ENCODE data around the gene USP17L19. TPM values are rescaled to one million over a fixed set of nuclear protein-coding genes. Genes with fewer than 3 reads are reported as not detected.
"Not testable (repeated sequence)": the region's sequence is repeated elsewhere in the genome, so short reads cannot be mapped to it uniquely, and the experiment has no call there.

USP17L19 gene
- total and polyA plus RNA-seq, 2 donors: not detected

GRCh38 chr4:9267319-9267718 lies 14.1 kb downstream of the USP17L19 start, which contains the start of gene USP17L22:
Gene USP17L22, plus strand, starts transcription at chr4:9267619. Its CDS starts 0 bp downstream, at chr4:9267619.
- not testable (repeated sequence) for H3K4me3 ChIP-seq (ENCODE audit: low read depth, low read length); DNase-seq (ENCODE audit: extremely low spot score); H3K36me3 ChIP-seq (ENCODE audit: insufficient read depth); H3K27ac ChIP-seq (ENCODE audit: low read depth); H3K4me1 ChIP-seq (ENCODE audit: insufficient read depth)
- WGBS: no CpG with 5 or more reads among the region's 15 CpGs

DNA sequence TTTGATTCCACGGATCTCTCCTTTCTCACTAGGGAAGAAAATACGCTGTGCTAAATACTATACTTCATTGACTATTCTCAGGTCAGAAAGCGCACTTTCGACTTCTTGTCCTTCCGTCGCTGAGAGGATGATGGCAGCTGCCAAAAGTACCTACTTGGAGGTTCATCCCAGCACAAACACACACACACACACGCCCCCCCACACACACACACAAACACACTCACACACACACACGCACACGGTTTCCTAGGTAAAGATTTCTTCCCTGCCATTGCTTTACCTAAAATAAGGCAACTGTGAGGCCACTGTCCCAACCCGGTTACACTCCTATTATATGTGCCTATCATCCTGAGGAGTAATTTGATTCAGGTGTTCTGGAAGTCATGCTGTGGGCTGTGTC lies 18.5 kb downstream of the USP17L19 start:
- not testable (repeated sequence) for H3K4me1 ChIP-seq (ENCODE audit: insufficient read depth); H3K27ac ChIP-seq (ENCODE audit: low read depth); DNase-seq (ENCODE audit: extremely low spot score); H3K36me3 ChIP-seq (ENCODE audit: insufficient read depth); H3K4me3 ChIP-seq (ENCODE audit: low read depth, low read length)
- 79% methylated on average over 5 of the region's 10 CpGs for WGBS

Other genes with a start within 250 kb of the USP17L19 start
- not detected for gene FAM90A26, start 83.0 kb upstream of the USP17L19 start, total RNA-seq
- gene FAM90A26, start 83.0 kb upstream of the USP17L19 start, polyA plus RNA-seq: not detected
- gene USP17L10, start 42.7 kb upstream of the USP17L19 start, total RNA-seq: not detected
- not detected for gene USP17L10, start 42.7 kb upstream of the USP17L19 start, polyA plus RNA-seq
- gene USP17L11, start 38.0 kb upstream of the USP17L19 start, total RNA-seq: not detected
- gene USP17L11, start 38.0 kb upstream of the USP17L19 start, polyA plus RNA-seq: not detected
- not detected for gene USP17L12, start 33.2 kb upstream of the USP17L19 start, total RNA-seq
- not detected for gene USP17L12, start 33.2 kb upstream of the USP17L19 start, polyA plus RNA-seq
- not detected for gene USP17L13, start 28.5 kb upstream of the USP17L19 start, total RNA-seq
- not detected for gene USP17L13, start 28.5 kb upstream of the USP17L19 start, polyA plus RNA-seq
- not detected for gene USP17L15, start 19.0 kb upstream of the USP17L19 start, total RNA-seq
- gene USP17L15, start 19.0 kb upstream of the USP17L19 start, polyA plus RNA-seq: not detected
- gene USP17L17, start 9.5 kb upstream of the USP17L19 start, total RNA-seq: not detected
- gene USP17L17, start 9.5 kb upstream of the USP17L19 start, polyA plus RNA-seq: not detected
- not detected for gene USP17L18, start 4.7 kb upstream of the USP17L19 start, total RNA-seq
- not detected for gene USP17L18, start 4.7 kb upstream of the USP17L19 start, polyA plus RNA-seq
- not detected for gene USP17L20, start 4.7 kb downstream of the USP17L19 start, total RNA-seq
- gene USP17L20, start 4.7 kb downstream of the USP17L19 start, polyA plus RNA-seq: not detected
- gene USP17L21, start 9.5 kb downstream of the USP17L19 start, total RNA-seq: not detected
- not detected for gene USP17L21, start 9.5 kb downstream of the USP17L19 start, polyA plus RNA-seq
- gene USP17L22, start 14.2 kb downstream of the USP17L19 start, total RNA-seq: not detected
- not detected for gene USP17L22, start 14.2 kb downstream of the USP17L19 start, polyA plus RNA-seq
- not detected for gene USP17L24, start 71.8 kb downstream of the USP17L19 start, total RNA-seq
- gene USP17L24, start 71.8 kb downstream of the USP17L19 start, polyA plus RNA-seq: not detected
- not detected for gene USP17L25, start 76.5 kb downstream of the USP17L19 start, total RNA-seq
- not detected for gene USP17L25, start 76.5 kb downstream of the USP17L19 start, polyA plus RNA-seq
- not detected for gene USP17L26, start 81.3 kb downstream of the USP17L19 start, total RNA-seq
- not detected for gene USP17L26, start 81.3 kb downstream of the USP17L19 start, polyA plus RNA-seq
- gene USP17L5, start 86.0 kb downstream of the USP17L19 start, total RNA-seq: not detected
- gene USP17L5, start 86.0 kb downstream of the USP17L19 start, polyA plus RNA-seq: not detected
- not detected for gene USP17L27, start 90.8 kb downstream of the USP17L19 start, total RNA-seq
- not detected for gene USP17L27, start 90.8 kb downstream of the USP17L19 start, polyA plus RNA-seq
- gene USP17L28, start 95.5 kb downstream of the USP17L19 start, total RNA-seq: not detected
- gene USP17L28, start 95.5 kb downstream of the USP17L19 start, polyA plus RNA-seq: not detected
- gene USP17L29, start 100.3 kb downstream of the USP17L19 start, total RNA-seq: not detected
- not detected for gene USP17L29, start 100.3 kb downstream of the USP17L19 start, polyA plus RNA-seq
- gene USP17L30, start 109.8 kb downstream of the USP17L19 start, total RNA-seq: not detected
- not detected for gene USP17L30, start 109.8 kb downstream of the USP17L19 start, polyA plus RNA-seq
- gene DEFB131A, start 191.0 kb downstream of the USP17L19 start, total RNA-seq: not detected
- gene DEFB131A, start 191.0 kb downstream of the USP17L19 start, polyA plus RNA-seq: not detected

Data from urinary bladder (tissue), 4 donors.